ENCODE results near the gene TXNDC2. TPM values are rescaled to one million over a fixed set of nuclear protein-coding genes. Genes with fewer than 3 reads are reported as not detected.

Gene TXNDC2
- total and polyA plus RNA-seq, 2 donors (not counting 1 experiment from before 2014, with no cell fraction given) = 0.15 TPM; not detected in 1

- H3K79me2 ChIP-seq (ENCODE audit: control insufficient read depth, insufficient read depth, low read length) = no peaks in the 10 kb centered on the region
- H3K9ac ChIP-seq (ENCODE audit: insufficient read depth, low read length) = no peak overlapping the region
- no peaks in the 10 kb centered on the region for H3K9me3 ChIP-seq (ENCODE audit: control insufficient read depth, insufficient read depth, low read depth, low read length)
- no peaks in the 10 kb centered on the region for H3K36me3 ChIP-seq (ENCODE audit: control insufficient read depth, insufficient read depth, low read length)
- no peak for TF ChIP-seq CTCF (conservative IDR thresholded peaks at IDR 0.05 in 1 of 2, IDR thresholded peaks at IDR 0.05 in 1 of 2; ENCODE audit: low read depth in 1 of 2, low read length in 2 of 2)
- no peak for TF ChIP-seq EZH2 (IDR thresholded peaks at IDR 0.05; ENCODE audit: low read length, missing control alignments)
- H3K4me2 ChIP-seq (ENCODE audit: extremely low read depth, insufficient read depth, low read length) = no peak overlapping the region
- no peak overlapping the region for H3K4me3 ChIP-seq (replicated peaks in 1 of 4; ENCODE audit: control extremely low read depth in 1 of 4, insufficient read depth in 1 of 4, low read depth in 3 of 4, low read length in 4 of 4)
- no peaks in the 10 kb centered on the region for H4K20me1 ChIP-seq (ENCODE audit: control insufficient read depth, extremely low read depth, insufficient read depth, low read length)
- H3K4me1 ChIP-seq (ENCODE audit: control insufficient read depth, extremely low read depth, insufficient read depth, low read length) = peaks cover 12% of the 10 kb centered on the region
- DNase-seq (ENCODE audit: low read depth in 2 of 2) = no peak
- H3K27ac ChIP-seq (ENCODE audit: insufficient read depth, low read length) = no peak overlapping the region
- H3K27me3 ChIP-seq (ENCODE audit: control insufficient read depth, insufficient read depth, low read length) = no peaks in the 10 kb centered on the region
- H2AFZ ChIP-seq (ENCODE audit: low read length) = no peak overlapping the region
Measured at GRCh38 chr18:9866627-9867026, 19.1 kb upstream of the TXNDC2 start.

- Histone ChIP-seq H3K9ac (ENCODE audit: insufficient read depth, low read length) (no peak overlapping the region), H4K20me1 (ENCODE audit: control insufficient read depth, extremely low read depth, insufficient read depth, low read length) (no peaks in the 10 kb centered on the region), H3K4me1 (ENCODE audit: control insufficient read depth, extremely low read depth, insufficient read depth, low read length) (peaks cover 12% of the 10 kb centered on the region), H3K79me2 (ENCODE audit: control insufficient read depth, insufficient read depth, low read length) (no peaks in the 10 kb centered on the region), H3K27ac (ENCODE audit: insufficient read depth, low read length) (no peak overlapping the region), H2AFZ (ENCODE audit: low read length) (no peak overlapping the region), H3K27me3 (ENCODE audit: control insufficient read depth, insufficient read depth, low read length) (no peaks in the 10 kb centered on the region), H3K9me3 (ENCODE audit: control insufficient read depth, insufficient read depth, low read depth, low read length) (no peaks in the 10 kb centered on the region), H3K36me3 (ENCODE audit: control insufficient read depth, insufficient read depth, low read length) (no peaks in the 10 kb centered on the region), H3K4me3 (replicated peaks in 1 of 4; ENCODE audit: control extremely low read depth in 1 of 4, insufficient read depth in 1 of 4, low read depth in 3 of 4, low read length in 4 of 4) (no peak overlapping the region), H3K4me2 (ENCODE audit: extremely low read depth, insufficient read depth, low read length) (no peak overlapping the region)
- peak in 1 of 2 donors; percentile 42 for DNase-seq (ENCODE audit: low read depth in 2 of 2)
- TF ChIP-seq CTCF (conservative IDR thresholded peaks at IDR 0.05 in 1 of 2, IDR thresholded peaks at IDR 0.05 in 1 of 2; ENCODE audit: low read depth in 1 of 2, low read length in 2 of 2) (no peak), EZH2 (IDR thresholded peaks at IDR 0.05; ENCODE audit: low read length, missing control alignments) (no peak)
Measured at GRCh38 chr18:9867071-9867594, 18.6 kb upstream of the TXNDC2 start.

DNA sequence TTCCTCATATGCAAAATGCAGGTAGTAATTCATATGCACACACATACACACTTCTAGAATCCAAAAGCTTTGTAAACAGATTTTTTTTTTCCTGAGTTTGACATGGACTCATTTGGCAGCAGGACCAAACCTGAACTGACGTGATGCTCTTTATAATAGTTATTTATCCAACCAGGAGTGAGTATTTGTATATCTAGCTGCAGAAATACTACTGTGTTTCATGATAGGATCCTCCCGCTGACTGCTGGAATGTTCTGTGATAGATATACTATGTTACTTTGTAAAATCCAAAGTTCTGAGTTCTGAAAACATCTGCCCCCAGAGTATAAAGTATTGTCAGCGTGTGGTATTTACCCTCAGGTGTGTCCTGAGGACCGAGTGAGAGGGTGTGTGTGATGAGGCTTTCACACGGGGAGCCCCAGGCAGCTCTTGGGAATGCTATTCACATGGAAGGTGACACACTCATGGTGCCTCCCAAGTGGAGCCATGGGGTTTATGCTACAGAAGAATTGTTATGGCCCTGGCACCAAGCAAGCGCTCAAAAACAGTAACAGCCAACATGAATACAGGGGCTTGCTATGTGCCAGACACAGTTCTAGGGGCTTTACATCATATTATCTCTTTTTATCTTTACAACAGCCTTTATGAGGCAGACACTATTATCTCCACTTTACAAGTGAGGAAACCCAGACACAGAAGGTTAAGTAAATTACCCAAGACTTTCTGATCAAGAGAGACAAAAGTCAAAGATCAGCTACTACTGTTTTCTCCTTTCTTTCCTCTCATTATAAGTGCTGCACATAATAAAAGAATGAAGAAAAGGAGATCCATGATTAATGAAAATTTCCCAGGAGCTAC, 16.7 kb upstream of the TXNDC2 start:
- Histone ChIP-seq H3K4me3 (replicated peaks in 1 of 4; ENCODE audit: control extremely low read depth in 1 of 4, insufficient read depth in 1 of 4, low read depth in 3 of 4, low read length in 4 of 4) (no peak overlapping the region), H2AFZ (ENCODE audit: low read length) (no peak overlapping the region), H3K27me3 (ENCODE audit: control insufficient read depth, insufficient read depth, low read length) (no peaks in the 10 kb centered on the region), H4K20me1 (ENCODE audit: control insufficient read depth, extremely low read depth, insufficient read depth, low read length) (no peaks in the 10 kb centered on the region), H3K4me2 (ENCODE audit: extremely low read depth, insufficient read depth, low read length) (no peak overlapping the region), H3K9me3 (ENCODE audit: control insufficient read depth, insufficient read depth, low read depth, low read length) (no peaks in the 10 kb centered on the region), H3K79me2 (ENCODE audit: control insufficient read depth, insufficient read depth, low read length) (no peaks in the 10 kb centered on the region), H3K9ac (ENCODE audit: insufficient read depth, low read length) (no peak overlapping the region), H3K27ac (ENCODE audit: insufficient read depth, low read length) (peak overlapping the region; percentile 73), H3K4me1 (ENCODE audit: control insufficient read depth, extremely low read depth, insufficient read depth, low read length) (peaks cover 12% of the 10 kb centered on the region), H3K36me3 (ENCODE audit: control insufficient read depth, insufficient read depth, low read length) (no peaks in the 10 kb centered on the region)
- no peak for TF ChIP-seq CTCF (conservative IDR thresholded peaks at IDR 0.05 in 1 of 2, IDR thresholded peaks at IDR 0.05 in 1 of 2; ENCODE audit: low read depth in 1 of 2, low read length in 2 of 2)
- TF ChIP-seq EZH2 (IDR thresholded peaks at IDR 0.05; ENCODE audit: low read length, missing control alignments) = no peak
- DNase-seq (ENCODE audit: low read depth in 2 of 2) = no peak
